ENCODE data around the gene TRPC4AP.
"Not testable (repeated sequence)": the region's sequence is repeated elsewhere in the genome, so short reads cannot be mapped to it uniquely, and the experiment has no call there.

TRPC4AP gene

GRCh38 chr20:35077341-35077740, 15.3 kb downstream of the TRPC4AP start:
- peaks cover 52% of the 10 kb centered on the region for H3K79me2 ChIP-seq (ENCODE audit: low read length)
- no peak overlapping the region for H3K4me2 ChIP-seq (ENCODE audit: low read depth, low read length)
- H3K4me1 ChIP-seq (ENCODE audit: low read length) = no peaks in the 10 kb centered on the region; the same call in 1 of the 2 replicates
- H2AFZ ChIP-seq (ENCODE audit: low read length) = no peak overlapping the region
- no peaks in the 10 kb centered on the region for H3F3A ChIP-seq (ENCODE audit: insufficient read depth, low read length)
- DNase-seq = no peak
- 0 out of 2 replicates have a peak, but pooled peaks cover 6% of the 10 kb centered on the region for H4K20me1 ChIP-seq (ENCODE audit: insufficient read depth, low read length)
- no peak overlapping the region for H3K27ac ChIP-seq (ENCODE audit: low read length)
- no peak overlapping the region for H3K9ac ChIP-seq (ENCODE audit: low read length)
- no peaks in the 10 kb centered on the region for H3K9me3 ChIP-seq (replicated peaks; ENCODE audit: insufficient read depth, low read length)
- peaks cover 5% of the 10 kb centered on the region; the same call in 1 of the 2 replicates for H3K36me3 ChIP-seq (replicated peaks; ENCODE audit: insufficient read depth, low read length)
- no peak overlapping the region for H3K4me3 ChIP-seq (ENCODE audit: low read length)
- TF ChIP-seq, protein P1, sequence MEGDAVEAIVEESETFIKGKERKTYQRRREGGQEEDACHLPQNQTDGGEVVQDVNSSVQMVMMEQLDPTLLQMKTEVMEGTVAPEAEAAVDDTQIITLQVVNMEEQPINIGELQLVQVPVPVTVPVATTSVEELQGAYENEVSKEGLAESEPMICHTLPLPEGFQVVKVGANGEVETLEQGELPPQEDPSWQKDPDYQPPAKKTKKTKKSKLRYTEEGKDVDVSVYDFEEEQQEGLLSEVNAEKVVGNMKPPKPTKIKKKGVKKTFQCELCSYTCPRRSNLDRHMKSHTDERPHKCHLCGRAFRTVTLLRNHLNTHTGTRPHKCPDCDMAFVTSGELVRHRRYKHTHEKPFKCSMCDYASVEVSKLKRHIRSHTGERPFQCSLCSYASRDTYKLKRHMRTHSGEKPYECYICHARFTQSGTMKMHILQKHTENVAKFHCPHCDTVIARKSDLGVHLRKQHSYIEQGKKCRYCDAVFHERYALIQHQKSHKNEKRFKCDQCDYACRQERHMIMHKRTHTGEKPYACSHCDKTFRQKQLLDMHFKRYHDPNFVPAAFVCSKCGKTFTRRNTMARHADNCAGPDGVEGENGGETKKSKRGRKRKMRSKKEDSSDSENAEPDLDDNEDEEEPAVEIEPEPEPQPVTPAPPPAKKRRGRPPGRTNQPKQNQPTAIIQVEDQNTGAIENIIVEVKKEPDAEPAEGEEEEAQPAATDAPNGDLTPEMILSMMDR (IDR thresholded peaks at IDR 0.05; ENCODE audit: low read length) = no peak
- TF ChIP-seq EZH2phosphoT487 (IDR thresholded peaks at IDR 0.05; ENCODE audit: low read length) (no peak), EZH2 (optimal IDR thresholded peaks at IDR 0.05; ENCODE audit: low read depth, low read length) (no peak)
- no peaks in the 10 kb centered on the region for H3K27me3 ChIP-seq (replicated peaks; ENCODE audit: insufficient read depth, low read length)
- H3K9me2 ChIP-seq (replicated peaks; ENCODE audit: insufficient read depth, low read length) = no peaks in the 10 kb centered on the region

DNA sequence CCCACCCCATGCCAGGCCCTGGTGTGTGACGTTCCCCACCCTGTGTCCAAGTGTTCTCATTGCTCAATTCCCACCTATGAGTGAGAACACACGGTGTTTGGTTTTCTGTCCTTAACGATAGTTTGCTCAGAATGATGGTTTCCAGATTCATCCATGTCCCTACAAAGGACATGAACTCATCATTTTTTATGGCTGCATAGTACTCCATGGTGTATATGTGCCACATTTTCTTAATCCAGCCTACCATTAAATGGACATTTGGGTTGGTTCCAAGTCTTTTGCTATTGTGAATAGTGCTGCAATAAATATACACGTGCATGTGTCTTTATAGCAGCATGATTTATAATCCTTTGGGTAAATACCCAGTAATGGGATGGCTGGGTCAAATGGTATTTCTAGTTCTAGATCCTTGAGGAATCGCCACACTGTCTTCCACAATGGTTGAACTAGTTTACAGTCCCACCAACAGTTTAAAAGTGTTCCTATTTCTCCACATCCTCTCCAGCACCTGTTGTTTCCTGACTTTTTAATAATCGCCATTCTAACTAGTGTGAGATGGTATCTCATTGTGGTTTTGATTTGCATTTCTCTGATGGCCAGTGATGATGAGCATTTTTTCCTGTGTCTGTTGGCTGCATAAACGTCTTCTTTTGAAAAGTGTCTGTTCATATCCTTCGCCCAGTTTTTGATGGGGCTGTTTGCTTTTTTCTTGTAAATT, 21.0 kb downstream of the TRPC4AP start:
- not testable (repeated sequence) for H3K9ac ChIP-seq (ENCODE audit: low read length); H3K4me1 ChIP-seq (ENCODE audit: low read length); H3K4me3 ChIP-seq (ENCODE audit: low read length); H2AFZ ChIP-seq (ENCODE audit: low read length); H4K20me1 ChIP-seq (ENCODE audit: insufficient read depth, low read length); H3K9me2 ChIP-seq (replicated peaks; ENCODE audit: insufficient read depth, low read length); DNase-seq; H3K36me3 ChIP-seq (replicated peaks; ENCODE audit: insufficient read depth, low read length); H3K27me3 ChIP-seq (replicated peaks; ENCODE audit: insufficient read depth, low read length); H3F3A ChIP-seq (ENCODE audit: insufficient read depth, low read length); H3K27ac ChIP-seq (ENCODE audit: low read length); H3K9me3 ChIP-seq (replicated peaks; ENCODE audit: insufficient read depth, low read length); H3K4me2 ChIP-seq (ENCODE audit: low read depth, low read length)
- H3K79me2 ChIP-seq (ENCODE audit: low read length) = peaks cover 26% of the 10 kb centered on the region

GRCh38 chr20:35066194-35066593, 26.4 kb downstream of the TRPC4AP start:
- H3K4me1 ChIP-seq (ENCODE audit: low read length) = no peaks in the 10 kb centered on the region
- H3K27me3 ChIP-seq (replicated peaks; ENCODE audit: insufficient read depth, low read length) = no peaks in the 10 kb centered on the region
- H3K9ac ChIP-seq (ENCODE audit: low read length) = no peak overlapping the region
- peaks cover 8% of the 10 kb centered on the region; the same call in 1 of the 2 replicates for H4K20me1 ChIP-seq (ENCODE audit: insufficient read depth, low read length)
- H3K4me3 ChIP-seq (ENCODE audit: low read length) = no peak overlapping the region
- no peaks in the 10 kb centered on the region for H3F3A ChIP-seq (ENCODE audit: insufficient read depth, low read length)
- TF ChIP-seq EZH2phosphoT487 (IDR thresholded peaks at IDR 0.05; ENCODE audit: low read length) = no peak
- TF ChIP-seq, protein P1 (IDR thresholded peaks at IDR 0.05; ENCODE audit: low read length) = no peak
- TF ChIP-seq EZH2 (optimal IDR thresholded peaks at IDR 0.05; ENCODE audit: low read depth, low read length) = no peak
- no peak overlapping the region for H3K4me2 ChIP-seq (ENCODE audit: low read depth, low read length)
- DNase-seq = no peak
- H3K9me2 ChIP-seq (replicated peaks; ENCODE audit: insufficient read depth, low read length) = no peaks in the 10 kb centered on the region
- H3K79me2 ChIP-seq (ENCODE audit: low read length) = peaks cover 77% of the 10 kb centered on the region
- H3K27ac ChIP-seq (ENCODE audit: low read length) = no peak overlapping the region
- no peaks in the 10 kb centered on the region for H3K36me3 ChIP-seq (replicated peaks; ENCODE audit: insufficient read depth, low read length)
- H2AFZ ChIP-seq (ENCODE audit: low read length) = no peak overlapping the region
- H3K9me3 ChIP-seq (replicated peaks; ENCODE audit: insufficient read depth, low read length) = no peaks in the 10 kb centered on the region

GRCh38 chr20:35065181-35065580, 27.4 kb downstream of the TRPC4AP start:
- Histone ChIP-seq H3K4me2 (ENCODE audit: low read depth, low read length) (no peak overlapping the region), H3K4me3 (ENCODE audit: low read length) (no peak overlapping the region), H2AFZ (ENCODE audit: low read length) (no peak overlapping the region), H3K9ac (ENCODE audit: low read length) (no peak overlapping the region), H3K9me3 (replicated peaks; ENCODE audit: insufficient read depth, low read length) (no peaks in the 10 kb centered on the region), H3K4me1 (ENCODE audit: low read length) (no peaks in the 10 kb centered on the region), H3K9me2 (replicated peaks; ENCODE audit: insufficient read depth, low read length) (no peaks in the 10 kb centered on the region), H3K79me2 (ENCODE audit: low read length) (peaks cover 82% of the 10 kb centered on the region), H3K27ac (ENCODE audit: low read length) (no peak overlapping the region), H3F3A (ENCODE audit: insufficient read depth, low read length) (no peaks in the 10 kb centered on the region), H4K20me1 (ENCODE audit: insufficient read depth, low read length) (peaks cover 8% of the 10 kb centered on the region; the same call in 1 of the 2 replicates), H3K27me3 (replicated peaks; ENCODE audit: insufficient read depth, low read length) (no peaks in the 10 kb centered on the region), H3K36me3 (replicated peaks; ENCODE audit: insufficient read depth, low read length) (no peaks in the 10 kb centered on the region)
- no peak for DNase-seq
- TF ChIP-seq, protein P1 (IDR thresholded peaks at IDR 0.05; ENCODE audit: low read length) = no peak
- TF ChIP-seq EZH2phosphoT487 (IDR thresholded peaks at IDR 0.05; ENCODE audit: low read length) (no peak), EZH2 (optimal IDR thresholded peaks at IDR 0.05; ENCODE audit: low read depth, low read length) (no peak)
